A673 (cell line): ENCODE measurements around the gene FAXC.

Experiments
- EZH2 ChIP-seq: fragments of 200-600 bp; sonication (generic); IDR thresholded peaks from 2 replicates; pipeline ENCODE4 v1.6.1; 2017; ENCODE audit warnings: borderline replicate concordance, low read depth, mild to moderate bottlenecking, mixed read lengths, antibody characterized with exemption, low read length; ENCODE audit not compliant: poor library complexity, severe bottlenecking
- TF ChIP-seq, protein P1 (sequence below): fragments of 300-800, 200-600 bp; sonication (generic); conservative IDR thresholded peaks from 2 replicates; pipeline ENCODE4 v1.5.1; 2017; ENCODE audit warnings: low read depth, mild to moderate bottlenecking, antibody characterized with exemption, low read length, moderate library complexity, mixed read lengths

DNA sequence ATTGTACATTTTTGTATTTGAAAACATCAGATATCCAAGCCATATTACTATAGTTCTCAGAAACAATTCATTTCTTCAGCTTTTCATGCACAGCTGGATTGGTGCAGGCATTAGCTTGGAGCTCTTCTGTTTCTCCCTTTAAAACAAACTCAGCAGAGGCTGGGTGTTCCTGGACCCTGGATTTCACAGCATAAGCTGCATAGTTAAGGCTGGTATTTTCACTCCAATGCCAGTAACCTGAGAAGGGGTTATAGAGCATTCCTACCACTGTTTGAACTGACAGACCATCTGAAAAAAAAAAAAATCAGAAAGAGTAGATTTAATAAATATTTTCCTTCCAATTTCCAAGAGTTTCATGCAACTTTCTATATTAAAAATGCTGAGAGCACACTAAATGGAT, 20.1 kb upstream of the FAXC start:
- TF ChIP-seq, protein P1, sequence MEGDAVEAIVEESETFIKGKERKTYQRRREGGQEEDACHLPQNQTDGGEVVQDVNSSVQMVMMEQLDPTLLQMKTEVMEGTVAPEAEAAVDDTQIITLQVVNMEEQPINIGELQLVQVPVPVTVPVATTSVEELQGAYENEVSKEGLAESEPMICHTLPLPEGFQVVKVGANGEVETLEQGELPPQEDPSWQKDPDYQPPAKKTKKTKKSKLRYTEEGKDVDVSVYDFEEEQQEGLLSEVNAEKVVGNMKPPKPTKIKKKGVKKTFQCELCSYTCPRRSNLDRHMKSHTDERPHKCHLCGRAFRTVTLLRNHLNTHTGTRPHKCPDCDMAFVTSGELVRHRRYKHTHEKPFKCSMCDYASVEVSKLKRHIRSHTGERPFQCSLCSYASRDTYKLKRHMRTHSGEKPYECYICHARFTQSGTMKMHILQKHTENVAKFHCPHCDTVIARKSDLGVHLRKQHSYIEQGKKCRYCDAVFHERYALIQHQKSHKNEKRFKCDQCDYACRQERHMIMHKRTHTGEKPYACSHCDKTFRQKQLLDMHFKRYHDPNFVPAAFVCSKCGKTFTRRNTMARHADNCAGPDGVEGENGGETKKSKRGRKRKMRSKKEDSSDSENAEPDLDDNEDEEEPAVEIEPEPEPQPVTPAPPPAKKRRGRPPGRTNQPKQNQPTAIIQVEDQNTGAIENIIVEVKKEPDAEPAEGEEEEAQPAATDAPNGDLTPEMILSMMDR: no peak
- no peak for TF ChIP-seq EZH2
